ENCODE measurements around the gene BBC3.

GRCh38 chr19:47269596-47269995 lies 38.6 kb upstream of the BBC3 start:
- TF ChIP-seq, protein P1, sequence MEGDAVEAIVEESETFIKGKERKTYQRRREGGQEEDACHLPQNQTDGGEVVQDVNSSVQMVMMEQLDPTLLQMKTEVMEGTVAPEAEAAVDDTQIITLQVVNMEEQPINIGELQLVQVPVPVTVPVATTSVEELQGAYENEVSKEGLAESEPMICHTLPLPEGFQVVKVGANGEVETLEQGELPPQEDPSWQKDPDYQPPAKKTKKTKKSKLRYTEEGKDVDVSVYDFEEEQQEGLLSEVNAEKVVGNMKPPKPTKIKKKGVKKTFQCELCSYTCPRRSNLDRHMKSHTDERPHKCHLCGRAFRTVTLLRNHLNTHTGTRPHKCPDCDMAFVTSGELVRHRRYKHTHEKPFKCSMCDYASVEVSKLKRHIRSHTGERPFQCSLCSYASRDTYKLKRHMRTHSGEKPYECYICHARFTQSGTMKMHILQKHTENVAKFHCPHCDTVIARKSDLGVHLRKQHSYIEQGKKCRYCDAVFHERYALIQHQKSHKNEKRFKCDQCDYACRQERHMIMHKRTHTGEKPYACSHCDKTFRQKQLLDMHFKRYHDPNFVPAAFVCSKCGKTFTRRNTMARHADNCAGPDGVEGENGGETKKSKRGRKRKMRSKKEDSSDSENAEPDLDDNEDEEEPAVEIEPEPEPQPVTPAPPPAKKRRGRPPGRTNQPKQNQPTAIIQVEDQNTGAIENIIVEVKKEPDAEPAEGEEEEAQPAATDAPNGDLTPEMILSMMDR (IDR thresholded peaks at IDR 0.05): no peak
- TF ChIP-seq POLR2A (IDR thresholded peaks at IDR 0.05): no peak

Measured in Peyer's patch (tissue), 4 donors.